Vagina (tissue), 2 donors: ENCODE measurements around the gene OR5W2.
"Not testable (repeated sequence)": the region's sequence is repeated elsewhere in the genome, so short reads cannot be mapped to it uniquely, and the experiment has no call there.

Source experiments
- CTCF ChIP-seq, 3 experiments: fragments of 450-650 bp in 2 of 3; fragments of 200-600 bp in 1 of 3; sonication (generic) in 1 of 3; IDR thresholded peaks; one replicate each; pipeline ENCODE4 v1.5.1; 2017 to 2019; ENCODE audit warnings: antibody characterized with exemption in 3 of 3, mild to moderate bottlenecking in 2 of 3, moderate library complexity in 2 of 3
- POLR2A ChIP-seq, 2 donors: fragments of 450-650 bp; IDR thresholded peaks; one replicate each; pipeline ENCODE4 v1.6.1; 2017; ENCODE audit warnings: antibody characterized with exemption in 2 of 2, mild to moderate bottlenecking in 2 of 2, moderate library complexity in 2 of 2
- POLR2AphosphoS5 ChIP-seq, 2 donors: sonication (generic); formaldehyde crosslinking; IDR thresholded peaks; one replicate each; pipeline ENCODE4 v1.9.0; 2017; ENCODE audit warnings: antibody characterized with exemption in 2 of 2, mild to moderate bottlenecking in 2 of 2, low read depth in 1 of 2; ENCODE audit not compliant: insufficient read depth in 1 of 2

- not testable (repeated sequence) for TF ChIP-seq POLR2A (IDR thresholded peaks at IDR 0.05); CTCF (IDR thresholded peaks at IDR 0.05); POLR2AphosphoS5 (IDR thresholded peaks at IDR 0.05; ENCODE audit: insufficient read depth in 1 of 2, low read depth in 1 of 2)
Observed at GRCh38 chr11:55867354-55867753, 47.0 kb downstream of the OR5W2 start.
